Uterus (tissue), 4 donors: ENCODE measurements around the gene USO1. TPM values are rescaled to one million over a fixed set of nuclear protein-coding genes. Genes with fewer than 3 reads are reported as not detected.

Experiments used
- DNase-seq, 2 donors: peaks; one replicate each; pipeline ENCODE4 v3.0.0-alpha.2; 2019 to 2020
- H3K27ac ChIP-seq, 2 donors: fragments of 200-600 bp; sonication (generic); 1 replicate in 1 of 2; 2 replicates in 1 of 2; pipeline ENCODE4 v1.5.1; 2016 to 2018
- H3K27me3 ChIP-seq, 2 donors: fragments of 200-600 bp; sonication (generic); one replicate each; pipeline ENCODE4 v1.5.1; 2018 to 2019; ENCODE audit warnings: control low read depth in 1 of 2
- H3K36me3 ChIP-seq, 2 donors: fragments of 200-600 bp; sonication (generic); one replicate each; pipeline ENCODE4 v1.5.1; 2019; ENCODE audit warnings: control low read depth in 1 of 2
- H3K4me1 ChIP-seq, 2 donors: fragments of 200-600 bp; sonication (generic); one replicate each; pipeline ENCODE4 v1.5.1; 2018 to 2019; ENCODE audit warnings: control low read depth in 1 of 2
- H3K4me3 ChIP-seq, 2 donors: fragments of 200-600 bp; sonication (generic); 1 replicate in 1 of 2; 2 replicates in 1 of 2; pipeline ENCODE4 v1.5.1; 2018 to 2019; ENCODE audit warnings: mild to moderate bottlenecking in 1 of 2
- H3K9me3 ChIP-seq, 2 donors: fragments of 200-600 bp; sonication (generic); one replicate each; pipeline ENCODE4 v1.5.1; 2019; ENCODE audit warnings: control low read depth in 1 of 2
- CTCF ChIP-seq, 4 experiments: fragments of 200-600 bp in 2 of 4; fragments of 450-650 bp in 2 of 4; sonication (generic) in 2 of 4; IDR thresholded peaks; one replicate each; pipeline ENCODE4 v1.5.1; 2016 to 2019; ENCODE audit warnings: antibody characterized with exemption in 4 of 4, mild to moderate bottlenecking in 2 of 4, moderate library complexity in 1 of 4
- POLR2A ChIP-seq, 2 donors: fragments of 450-650 bp; IDR thresholded peaks; one replicate each; pipeline ENCODE4 v1.6.1; 2016; ENCODE audit warnings: antibody characterized with exemption in 2 of 2, mild to moderate bottlenecking in 1 of 2, moderate library complexity in 1 of 2
- intact Hi-C: fragments of 100-400 bp; cut with DNase I; formaldehyde crosslinking; loops from one replicate; pipeline ENCODE4 v1.15.1; 2023; ENCODE audit warnings: low total_unique reads
- total RNA-seq, 4 donors: library from RNA; depleted of rRNA in 3 of 4; stranded (reverse); fragments of >200 nt in 3 of 4; gene quantifications; one replicate each; pipeline versions ENCODE4 v1.1.0 to v1.2.4, GENCODE V29; 2014 to 2023
- donor health status: DM: yes; HTN: yes; CAD: no.

USO1 gene
- total RNA-seq, 4 donors from 2014 or later: 20.0 to 127 (median 59.4) TPM

- Histone ChIP-seq H3K27ac (no peak overlapping the region), H3K36me3 (no peaks in the 10 kb centered on the region), H3K4me3 (no peak overlapping the region), H3K4me1 (no peaks in the 10 kb centered on the region), H3K27me3 (no peaks in the 10 kb centered on the region), H3K9me3 (no peaks in the 10 kb centered on the region)
- no peak for DNase-seq
- TF ChIP-seq CTCF (IDR thresholded peaks at IDR 0.05): no peak
- no peak for TF ChIP-seq POLR2A (IDR thresholded peaks at IDR 0.05)
- intact Hi-C loops: no loop called here
These were observed 44.7 kb downstream of the USO1 start for GRCh38 chr4:75769036-75769435.

GRCh38 chr4:75771607-75772006 is 47.2 kb downstream of the USO1 start:
- Histone ChIP-seq H3K4me3 (no peak overlapping the region), H3K4me1 (no peaks in the 10 kb centered on the region), H3K27ac (no peak overlapping the region), H3K27me3 (no peaks in the 10 kb centered on the region), H3K9me3 (no peaks in the 10 kb centered on the region), H3K36me3 (no peaks in the 10 kb centered on the region)
- intact Hi-C loops: no loop called here
- no peak for TF ChIP-seq CTCF (IDR thresholded peaks at IDR 0.05)
- no peak for TF ChIP-seq POLR2A (IDR thresholded peaks at IDR 0.05)
- DNase-seq: no peak

- TF ChIP-seq POLR2A (IDR thresholded peaks at IDR 0.05) (no peak), CTCF (IDR thresholded peaks at IDR 0.05) (no peak)
- Histone ChIP-seq H3K4me1 (no peaks in the 10 kb centered on the region), H3K27ac (no peak overlapping the region), H3K9me3 (no peaks in the 10 kb centered on the region), H3K27me3 (no peaks in the 10 kb centered on the region), H3K4me3 (no peak overlapping the region), H3K36me3 (no peaks in the 10 kb centered on the region)
- intact Hi-C loops: no loop called here
- no peak for DNase-seq
These were observed 53.2 kb downstream of the USO1 start for GRCh38 chr4:75777589-75777988.

- no peak for DNase-seq
- Histone ChIP-seq H3K4me1 (no peaks in the 10 kb centered on the region), H3K27me3 (no peaks in the 10 kb centered on the region), H3K36me3 (no peaks in the 10 kb centered on the region), H3K27ac (no peak overlapping the region), H3K9me3 (no peaks in the 10 kb centered on the region), H3K4me3 (no peak overlapping the region)
- intact Hi-C loops: no loop called here
- TF ChIP-seq CTCF (IDR thresholded peaks at IDR 0.05): no peak
- TF ChIP-seq POLR2A (IDR thresholded peaks at IDR 0.05): no peak
These were observed 54.9 kb downstream of the USO1 start for GRCh38 chr4:75779105-75779757.

GRCh38 chr4:75781305-75781704 is 56.9 kb downstream of the USO1 start:
- TF ChIP-seq CTCF (IDR thresholded peaks at IDR 0.05) (no peak), POLR2A (IDR thresholded peaks at IDR 0.05) (no peak)
- intact Hi-C loops: no loop called here
- Histone ChIP-seq H3K4me1 (no peaks in the 10 kb centered on the region), H3K36me3 (no peaks in the 10 kb centered on the region), H3K27ac (no peak overlapping the region), H3K27me3 (no peaks in the 10 kb centered on the region), H3K9me3 (no peaks in the 10 kb centered on the region), H3K4me3 (no peak overlapping the region)
- DNase-seq: no peak
